NCI-H1417 treated with DMSO at 0.1 percent for 48 hours (cell line): ENCODE data around the gene DMAP1.
"Not testable (repeated sequence)": the region's sequence is repeated elsewhere in the genome, so short reads cannot be mapped to it uniquely, and the experiment has no call there.

Experiments
- DNase-seq: peaks from one replicate; lab custom pipeline; 2025; lab: John Stamatoyannopoulos, UW

Gene DMAP1

GRCh38 chr1:44213222-44214112, at the start of gene DMAP1:
TSS of gene DMAP1 (plus strand) at chr1:44213471. CDS start at chr1:44213754, 283 bp downstream.
- DNase-seq = peak; percentile 60

GRCh38 chr1:44168520-44169098, 44.7 kb upstream of the DMAP1 start:
- no peak for DNase-seq

GRCh38 chr1:44170281-44170823, 42.9 kb upstream of the DMAP1 start:
- no peak for DNase-seq

GRCh38 chr1:44174630-44175029, 38.6 kb upstream of the DMAP1 start:
- no peak for DNase-seq

- DNase-seq = no peak
Measured at GRCh38 chr1:44200336-44200735, 12.9 kb upstream of the DMAP1 start.

GRCh38 chr1:44206545-44206944, 6.7 kb upstream of the DMAP1 start:
- not testable (repeated sequence) for DNase-seq

- DNase-seq = no peak
Measured at GRCh38 chr1:44208226-44208625, 5.0 kb upstream of the DMAP1 start.

GRCh38 chr1:44210595-44210994, 2.7 kb upstream of the DMAP1 start:
- DNase-seq = no peak

GRCh38 chr1:44212355-44213221, 683 bp upstream of the DMAP1 start:
- DNase-seq = no peak

GRCh38 chr1:44217809-44218410, 4.6 kb downstream of the DMAP1 start:
- DNase-seq = no peak

- DNase-seq = no peak
Measured at GRCh38 chr1:44218503-44219300, 5.4 kb downstream of the DMAP1 start.

GRCh38 chr1:44219301-44219626, 6.0 kb downstream of the DMAP1 start:
- no peak for DNase-seq

- no peak for DNase-seq
Measured at GRCh38 chr1:44220001-44220751, 6.9 kb downstream of the DMAP1 start.

GRCh38 chr1:44220755-44221154, 7.5 kb downstream of the DMAP1 start:
- no peak for DNase-seq

GRCh38 chr1:44221769-44222168, 8.5 kb downstream of the DMAP1 start:
- DNase-seq = no peak

- DNase-seq = no peak
Measured at GRCh38 chr1:44222397-44223186, 9.3 kb downstream of the DMAP1 start.

- no peak for DNase-seq
Measured at GRCh38 chr1:44223187-44223610, 9.9 kb downstream of the DMAP1 start.

- DNase-seq = no peak
Measured at GRCh38 chr1:44225761-44226160, 12.5 kb downstream of the DMAP1 start.

- no peak for DNase-seq
Measured at GRCh38 chr1:44227211-44227610, 13.9 kb downstream of the DMAP1 start.

GRCh38 chr1:44228218-44228617, 14.9 kb downstream of the DMAP1 start:
- DNase-seq = no peak
